ENCODE data around the gene MDP1. TPM values are rescaled to one million over a fixed set of nuclear protein-coding genes. Genes with fewer than 3 reads are reported as not detected.

The MDP1 gene
- total and polyA plus RNA-seq, 2 of the 8 experiments (the other 6 are each of a cell fraction or from before 2014, with no cell fraction given): 17.7 to 32.2 TPM

DNA sequence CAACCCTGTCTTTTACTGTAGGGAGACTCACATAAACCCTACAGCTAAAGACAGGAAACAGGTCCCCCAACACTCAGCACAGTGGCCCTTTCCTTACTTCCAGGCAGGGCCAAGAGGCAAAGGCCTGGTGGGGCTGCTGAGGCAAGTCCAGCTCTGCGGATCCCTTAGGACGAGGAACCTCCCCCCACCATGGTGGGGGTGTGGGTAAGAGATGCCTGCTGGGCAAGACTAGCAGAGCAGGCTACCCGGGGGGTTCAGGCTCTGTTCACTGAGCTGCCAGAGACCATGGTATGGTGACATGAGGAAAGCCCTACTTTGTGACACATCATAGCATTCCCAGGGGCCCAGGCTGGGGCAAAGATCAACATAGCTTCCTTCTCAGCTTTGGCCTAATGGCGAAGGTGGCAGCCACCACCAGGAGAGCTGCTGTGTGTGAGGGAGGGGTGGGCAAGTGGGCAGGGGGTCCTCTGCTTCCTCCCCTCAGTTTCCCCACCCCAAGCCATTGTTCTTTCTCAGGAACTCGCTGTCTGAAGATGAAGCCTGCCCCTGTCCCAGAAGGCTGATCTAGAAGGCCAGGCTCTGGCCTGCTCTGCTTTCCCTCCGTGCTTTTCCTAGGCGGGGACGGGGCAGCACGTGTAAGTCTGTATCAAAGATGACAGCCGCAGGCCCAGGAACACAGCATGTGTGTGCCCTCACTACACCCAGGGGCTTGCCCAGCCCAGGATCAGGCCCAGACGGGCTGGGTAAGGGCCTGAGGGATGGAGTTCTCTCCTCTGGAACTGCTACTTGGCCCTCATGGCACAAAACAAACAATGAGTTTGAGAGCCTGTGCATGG, 36.6 kb upstream of the MDP1 start (continued):
- TF ChIP-seq, protein P1, sequence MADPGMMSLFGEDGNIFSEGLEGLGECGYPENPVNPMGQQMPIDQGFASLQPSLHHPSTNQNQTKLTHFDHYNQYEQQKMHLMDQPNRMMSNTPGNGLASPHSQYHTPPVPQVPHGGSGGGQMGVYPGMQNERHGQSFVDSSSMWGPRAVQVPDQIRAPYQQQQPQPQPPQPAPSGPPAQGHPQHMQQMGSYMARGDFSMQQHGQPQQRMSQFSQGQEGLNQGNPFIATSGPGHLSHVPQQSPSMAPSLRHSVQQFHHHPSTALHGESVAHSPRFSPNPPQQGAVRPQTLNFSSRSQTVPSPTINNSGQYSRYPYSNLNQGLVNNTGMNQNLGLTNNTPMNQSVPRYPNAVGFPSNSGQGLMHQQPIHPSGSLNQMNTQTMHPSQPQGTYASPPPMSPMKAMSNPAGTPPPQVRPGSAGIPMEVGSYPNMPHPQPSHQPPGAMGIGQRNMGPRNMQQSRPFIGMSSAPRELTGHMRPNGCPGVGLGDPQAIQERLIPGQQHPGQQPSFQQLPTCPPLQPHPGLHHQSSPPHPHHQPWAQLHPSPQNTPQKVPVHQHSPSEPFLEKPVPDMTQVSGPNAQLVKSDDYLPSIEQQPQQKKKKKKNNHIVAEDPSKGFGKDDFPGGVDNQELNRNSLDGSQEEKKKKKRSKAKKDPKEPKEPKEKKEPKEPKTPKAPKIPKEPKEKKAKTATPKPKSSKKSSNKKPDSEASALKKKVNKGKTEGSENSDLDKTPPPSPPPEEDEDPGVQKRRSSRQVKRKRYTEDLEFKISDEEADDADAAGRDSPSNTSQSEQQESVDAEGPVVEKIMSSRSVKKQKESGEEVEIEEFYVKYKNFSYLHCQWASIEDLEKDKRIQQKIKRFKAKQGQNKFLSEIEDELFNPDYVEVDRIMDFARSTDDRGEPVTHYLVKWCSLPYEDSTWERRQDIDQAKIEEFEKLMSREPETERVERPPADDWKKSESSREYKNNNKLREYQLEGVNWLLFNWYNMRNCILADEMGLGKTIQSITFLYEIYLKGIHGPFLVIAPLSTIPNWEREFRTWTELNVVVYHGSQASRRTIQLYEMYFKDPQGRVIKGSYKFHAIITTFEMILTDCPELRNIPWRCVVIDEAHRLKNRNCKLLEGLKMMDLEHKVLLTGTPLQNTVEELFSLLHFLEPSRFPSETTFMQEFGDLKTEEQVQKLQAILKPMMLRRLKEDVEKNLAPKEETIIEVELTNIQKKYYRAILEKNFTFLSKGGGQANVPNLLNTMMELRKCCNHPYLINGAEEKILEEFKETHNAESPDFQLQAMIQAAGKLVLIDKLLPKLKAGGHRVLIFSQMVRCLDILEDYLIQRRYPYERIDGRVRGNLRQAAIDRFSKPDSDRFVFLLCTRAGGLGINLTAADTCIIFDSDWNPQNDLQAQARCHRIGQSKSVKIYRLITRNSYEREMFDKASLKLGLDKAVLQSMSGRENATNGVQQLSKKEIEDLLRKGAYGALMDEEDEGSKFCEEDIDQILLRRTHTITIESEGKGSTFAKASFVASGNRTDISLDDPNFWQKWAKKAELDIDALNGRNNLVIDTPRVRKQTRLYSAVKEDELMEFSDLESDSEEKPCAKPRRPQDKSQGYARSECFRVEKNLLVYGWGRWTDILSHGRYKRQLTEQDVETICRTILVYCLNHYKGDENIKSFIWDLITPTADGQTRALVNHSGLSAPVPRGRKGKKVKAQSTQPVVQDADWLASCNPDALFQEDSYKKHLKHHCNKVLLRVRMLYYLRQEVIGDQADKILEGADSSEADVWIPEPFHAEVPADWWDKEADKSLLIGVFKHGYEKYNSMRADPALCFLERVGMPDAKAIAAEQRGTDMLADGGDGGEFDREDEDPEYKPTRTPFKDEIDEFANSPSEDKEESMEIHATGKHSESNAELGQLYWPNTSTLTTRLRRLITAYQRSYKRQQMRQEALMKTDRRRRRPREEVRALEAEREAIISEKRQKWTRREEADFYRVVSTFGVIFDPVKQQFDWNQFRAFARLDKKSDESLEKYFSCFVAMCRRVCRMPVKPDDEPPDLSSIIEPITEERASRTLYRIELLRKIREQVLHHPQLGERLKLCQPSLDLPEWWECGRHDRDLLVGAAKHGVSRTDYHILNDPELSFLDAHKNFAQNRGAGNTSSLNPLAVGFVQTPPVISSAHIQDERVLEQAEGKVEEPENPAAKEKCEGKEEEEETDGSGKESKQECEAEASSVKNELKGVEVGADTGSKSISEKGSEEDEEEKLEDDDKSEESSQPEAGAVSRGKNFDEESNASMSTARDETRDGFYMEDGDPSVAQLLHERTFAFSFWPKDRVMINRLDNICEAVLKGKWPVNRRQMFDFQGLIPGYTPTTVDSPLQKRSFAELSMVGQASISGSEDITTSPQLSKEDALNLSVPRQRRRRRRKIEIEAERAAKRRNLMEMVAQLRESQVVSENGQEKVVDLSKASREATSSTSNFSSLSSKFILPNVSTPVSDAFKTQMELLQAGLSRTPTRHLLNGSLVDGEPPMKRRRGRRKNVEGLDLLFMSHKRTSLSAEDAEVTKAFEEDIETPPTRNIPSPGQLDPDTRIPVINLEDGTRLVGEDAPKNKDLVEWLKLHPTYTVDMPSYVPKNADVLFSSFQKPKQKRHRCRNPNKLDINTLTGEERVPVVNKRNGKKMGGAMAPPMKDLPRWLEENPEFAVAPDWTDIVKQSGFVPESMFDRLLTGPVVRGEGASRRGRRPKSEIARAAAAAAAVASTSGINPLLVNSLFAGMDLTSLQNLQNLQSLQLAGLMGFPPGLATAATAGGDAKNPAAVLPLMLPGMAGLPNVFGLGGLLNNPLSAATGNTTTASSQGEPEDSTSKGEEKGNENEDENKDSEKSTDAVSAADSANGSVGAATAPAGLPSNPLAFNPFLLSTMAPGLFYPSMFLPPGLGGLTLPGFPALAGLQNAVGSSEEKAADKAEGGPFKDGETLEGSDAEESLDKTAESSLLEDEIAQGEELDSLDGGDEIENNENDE (IDR thresholded peaks at IDR 0.05; ENCODE audit: insufficient replicate concordance, low read length): no peak
- no peak for TF ChIP-seq EGR1 (IDR thresholded peaks at IDR 0.05; ENCODE audit: borderline replicate concordance, low read depth, low read length)

Data from H1 (cell line).